ENCODE data around the gene TEAD2.
"Not testable (repeated sequence)": the region's sequence is repeated elsewhere in the genome, so short reads cannot be mapped to it uniquely, and the experiment has no call there.

TEAD2 gene

GRCh38 chr19:49328741-49329140 is 33.5 kb downstream of the TEAD2 start:
- no peak for DNase-seq

DNA sequence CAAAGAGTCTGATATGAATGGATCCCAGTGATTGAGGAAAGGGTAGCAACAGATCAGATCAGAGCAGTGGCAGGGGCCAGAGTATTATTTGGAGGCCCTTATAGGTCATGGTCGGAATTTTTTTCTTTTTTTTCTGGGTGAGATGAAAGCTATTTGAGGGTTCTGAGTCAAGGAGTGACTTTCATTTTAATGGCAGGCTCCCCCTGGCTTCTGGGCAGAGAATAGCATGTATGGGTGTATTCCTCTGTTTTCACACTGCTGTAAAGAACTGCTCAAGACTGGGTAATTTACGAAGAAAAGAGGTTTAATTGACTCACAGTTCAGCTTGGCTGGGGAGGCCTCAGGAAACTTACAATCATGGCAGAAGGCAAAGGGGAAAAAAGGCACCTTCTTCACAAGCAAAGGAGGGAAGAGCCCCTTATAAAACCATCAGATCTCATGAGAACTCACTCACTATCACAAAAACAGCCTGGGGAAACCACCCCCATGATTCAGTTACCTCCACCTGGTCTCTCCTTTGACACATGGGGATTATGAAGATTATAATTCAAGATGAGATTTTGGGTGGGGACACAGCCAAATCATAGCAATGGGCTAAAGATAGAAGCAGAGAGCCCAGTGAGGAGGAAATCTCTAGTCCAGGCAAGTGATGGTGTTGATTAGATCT is 34.2 kb downstream of the TEAD2 start:
- DNase-seq, result no peak

DNA sequence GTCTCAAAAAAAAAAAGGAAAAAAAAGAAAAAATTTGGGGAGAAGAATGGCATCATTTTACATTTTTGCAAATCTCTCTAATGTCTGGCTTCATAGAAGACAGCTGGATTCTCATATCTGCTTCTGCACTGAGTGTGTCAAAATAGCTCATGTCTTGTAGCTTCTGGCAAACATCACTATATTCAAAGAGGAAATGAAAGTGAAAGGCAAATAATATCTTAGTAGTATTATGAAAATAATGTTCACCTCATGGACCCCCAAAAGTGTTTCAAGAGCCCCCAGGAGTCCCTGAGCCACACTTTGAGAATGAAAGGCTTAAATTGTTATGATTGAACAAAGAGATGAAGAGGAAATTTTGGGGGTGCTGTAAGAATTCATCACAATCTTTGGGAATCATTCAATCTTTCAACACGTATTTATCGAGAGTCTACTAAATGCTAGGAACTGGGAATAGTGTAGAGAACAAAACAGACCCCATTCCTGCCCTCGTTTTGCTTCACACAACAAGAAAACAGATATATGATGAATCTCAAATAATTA is 36.0 kb downstream of the TEAD2 start:
- no peak for DNase-seq

DNA sequence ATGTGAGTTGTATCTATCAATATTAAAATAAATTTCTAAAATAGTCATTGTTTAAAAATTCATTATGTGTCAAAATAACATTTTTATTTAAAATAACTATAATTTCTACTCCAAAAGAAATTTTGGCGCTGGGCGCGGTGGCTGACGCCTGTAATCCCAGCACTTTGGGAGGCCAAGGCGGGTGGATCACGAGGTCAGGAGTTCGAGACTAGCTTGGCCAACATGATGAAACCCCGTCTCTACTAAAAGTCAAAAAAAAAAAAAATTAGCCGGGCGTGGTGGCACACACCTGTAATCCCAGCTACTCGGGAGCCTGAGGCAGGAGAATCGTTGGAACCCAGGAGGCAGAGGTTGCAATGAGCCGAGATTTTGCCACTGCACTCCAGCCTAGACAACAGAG is 36.5 kb downstream of the TEAD2 start:
- not testable (repeated sequence) for DNase-seq

DNA sequence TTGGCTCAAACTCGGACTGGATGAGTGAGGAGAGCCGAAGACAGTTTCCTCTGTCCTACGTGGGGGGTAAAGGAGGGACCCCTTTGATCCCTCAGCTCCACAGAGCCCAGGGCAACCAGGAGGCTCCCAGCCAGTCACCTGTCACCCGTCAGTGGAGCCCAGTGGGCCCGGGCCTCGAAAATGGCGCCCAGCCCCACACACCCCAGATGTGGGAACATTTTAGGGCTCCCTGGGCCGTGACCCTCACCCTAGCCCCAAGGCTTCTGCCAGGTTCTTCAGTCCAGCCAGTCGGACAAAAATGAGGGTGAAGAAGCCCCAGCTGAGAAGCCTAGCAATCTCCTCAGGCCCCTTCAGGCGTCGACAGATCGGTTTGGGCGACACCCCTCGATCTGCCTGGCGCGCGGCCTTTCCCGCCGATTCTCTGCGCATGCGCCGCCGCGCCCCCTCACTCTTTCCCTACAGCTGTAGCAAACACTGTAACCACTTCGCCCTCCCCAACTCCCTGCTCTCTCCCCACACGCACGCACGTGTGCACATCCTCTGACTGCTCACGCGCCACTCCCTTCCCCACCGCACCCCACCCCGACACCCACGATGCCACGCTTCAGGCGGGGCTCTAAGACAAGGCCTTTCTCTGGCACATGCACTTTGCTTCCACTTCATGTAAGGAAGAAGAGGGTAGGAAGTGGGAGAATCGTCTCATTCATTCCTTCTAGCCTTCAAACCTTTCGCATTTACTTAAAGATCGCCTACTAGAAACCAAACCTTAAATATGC is 37.2 kb downstream of the TEAD2 start, which contains the start of gene SLC6A16:
Gene SLC6A16 (minus strand): TSS at position 391 of the 776 bp plus-strand sequence. CDS start 13,844 bp downstream, outside the sequence.
- no peak for DNase-seq

DNA sequence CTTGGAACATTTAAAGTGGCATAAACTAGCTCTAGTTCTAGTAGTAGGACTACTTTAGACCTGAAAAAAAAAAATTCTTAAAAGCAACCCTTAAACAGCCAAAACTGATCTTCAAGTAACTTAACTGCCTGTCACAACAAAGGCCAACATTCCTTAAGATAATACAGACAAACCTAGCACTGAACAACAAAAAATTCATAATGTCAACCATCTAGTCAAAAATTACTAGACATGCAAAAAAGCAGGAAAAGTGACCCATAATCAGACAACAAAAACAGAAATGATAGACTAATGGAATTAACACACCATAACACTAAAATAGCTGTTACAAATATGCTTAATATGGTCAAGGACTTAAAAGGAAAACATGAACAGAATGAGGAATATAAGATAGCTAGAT is 43.9 kb downstream of the TEAD2 start:
- DNase-seq, result no peak

GRCh38 chr19:49316284-49316683 is 45.9 kb downstream of the TEAD2 start:
- no peak for DNase-seq

- no peak for DNase-seq
Observed at GRCh38 chr19:49315111-49315510, 47.1 kb downstream of the TEAD2 start.

DNA sequence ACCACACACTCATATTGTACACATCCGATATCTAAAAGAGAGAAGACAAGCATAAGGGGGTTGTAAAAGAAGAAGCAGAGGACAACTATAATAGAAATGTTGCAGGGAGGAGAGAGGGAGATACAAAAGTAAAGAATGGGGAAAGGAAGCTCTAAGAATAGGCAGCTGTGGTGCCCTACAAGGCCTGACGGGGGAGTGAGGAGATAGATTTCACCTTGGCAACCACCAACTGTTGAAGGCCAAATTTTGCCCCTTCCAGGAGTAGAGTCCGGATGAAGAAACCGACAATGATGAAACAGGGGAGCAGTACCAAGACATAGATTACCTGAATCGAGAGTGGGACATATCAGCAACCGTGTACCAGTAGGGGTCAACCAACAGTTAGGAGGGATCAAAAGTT is 53.1 kb downstream of the TEAD2 start:
- DNase-seq, result no peak

DNA sequence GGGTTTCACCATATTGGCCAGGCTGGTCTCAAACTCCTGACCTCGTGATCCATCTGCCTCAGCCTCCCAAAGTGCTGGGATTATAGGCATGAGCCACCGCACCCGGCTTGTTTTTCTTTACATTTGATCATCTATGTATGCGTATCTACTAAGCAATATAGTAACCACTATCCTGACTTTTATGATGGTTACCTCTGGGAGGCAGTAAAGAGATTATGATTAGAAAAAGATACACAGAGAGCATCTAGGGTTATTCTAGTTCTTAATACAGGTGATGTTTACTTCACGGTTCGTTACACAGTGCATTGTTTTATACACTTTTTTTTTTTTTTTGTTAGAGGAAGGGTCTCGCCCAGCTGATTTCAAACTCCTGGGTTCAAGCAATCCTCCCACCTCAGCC is 55.5 kb downstream of the TEAD2 start:
- DNase-seq, result not testable (repeated sequence)

DNA sequence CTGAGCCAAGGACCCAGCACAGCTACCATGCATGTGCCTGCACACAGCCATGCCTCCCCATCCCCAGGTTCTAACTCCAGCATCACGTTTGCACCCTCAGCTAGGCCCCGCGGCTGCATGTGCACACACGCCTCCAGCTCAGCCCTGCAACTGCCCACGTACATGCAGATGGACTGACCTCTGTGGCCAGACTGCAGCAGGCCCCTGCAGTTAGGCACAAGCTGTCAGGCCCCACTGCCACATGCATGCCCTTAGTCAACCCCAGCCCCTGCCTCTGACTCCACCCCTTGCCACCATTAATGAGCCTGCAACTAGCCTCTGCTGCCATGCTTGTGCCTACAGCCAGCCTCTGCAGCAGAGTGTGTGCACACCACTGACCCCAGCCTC is 60.4 kb downstream of the TEAD2 start:
- DNase-seq, result no peak

- DNase-seq, result no peak
Observed at GRCh38 chr19:49301165-49301865, 60.9 kb downstream of the TEAD2 start.

- DNase-seq, result not testable (repeated sequence)
Observed at GRCh38 chr19:49298653-49299052, 63.6 kb downstream of the TEAD2 start.

- DNase-seq, result no peak
Observed at GRCh38 chr19:49297403-49297802, 64.8 kb downstream of the TEAD2 start.

GRCh38 chr19:49295208-49295880 is 66.9 kb downstream of the TEAD2 start:
- no peak for DNase-seq

DNA sequence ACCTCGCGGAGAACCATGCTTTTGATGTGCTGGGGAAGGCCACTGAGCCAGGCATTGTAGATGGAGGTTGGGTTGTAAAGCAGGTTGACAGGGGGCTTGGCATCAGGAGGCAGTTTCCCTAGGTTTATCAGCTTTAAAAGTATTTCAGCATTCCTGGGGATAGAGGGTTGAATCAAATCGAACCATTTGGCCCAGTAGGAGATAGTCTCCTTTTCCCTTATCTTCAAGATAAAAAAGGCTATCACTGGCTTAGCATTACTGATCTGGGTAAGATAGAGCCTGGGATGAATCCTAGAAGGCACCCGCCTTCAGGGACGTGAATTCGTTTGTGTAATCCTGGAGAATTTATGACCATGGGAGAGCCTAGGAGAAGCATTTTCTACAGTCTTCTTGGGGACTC is 67.8 kb downstream of the TEAD2 start:
- DNase-seq, result no peak

All from T1000 (cell line).